Measurements from ENCODE around the gene TPRN. TPM values are rescaled to one million over a fixed set of nuclear protein-coding genes. Genes with fewer than 3 reads are reported as not detected.

Gene TPRN
- total RNA-seq, 1 donor from 2014 or later = 16.0 TPM

DNA sequence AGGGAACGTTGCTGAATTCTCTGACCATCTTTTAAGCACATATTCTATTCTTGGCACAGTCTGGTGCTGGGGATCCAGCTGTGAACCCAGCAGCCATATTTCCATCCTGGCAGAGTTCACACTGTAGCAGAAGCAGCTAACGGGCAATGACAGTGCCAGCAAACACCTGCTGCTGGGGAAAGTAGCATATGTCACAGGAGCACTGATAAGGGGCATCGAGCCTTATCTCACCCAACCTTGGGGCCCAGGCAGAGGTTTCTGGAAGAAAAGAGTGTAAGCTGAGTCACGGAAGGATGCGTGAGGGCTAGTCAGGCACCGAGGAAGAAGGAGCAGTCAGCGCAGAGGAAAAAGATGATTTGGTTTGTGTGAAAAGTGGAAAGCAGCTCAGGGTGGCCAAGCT is 6.1 kb upstream of the TPRN start:
- peaks cover 23% of the 10 kb centered on the region for H3K4me1 ChIP-seq (ENCODE audit: insufficient read depth, low read length)
- peak overlapping the region; percentile 95 for H3K4me3 Mint-ChIP-seq (ENCODE audit: unreplicated experiment)
- peak overlapping the region; percentile 97 for H3K9ac ChIP-seq (ENCODE audit: low read length)
- H4K20me1 ChIP-seq (ENCODE audit: insufficient read depth, low read length) = peaks cover 10% of the 10 kb centered on the region
- H3K4me2 ChIP-seq (ENCODE audit: low read length) = peak overlapping the region; percentile 98
- H3K4me1 Mint-ChIP-seq (ENCODE audit: low read depth, unreplicated experiment) = peaks cover 12% of the 10 kb centered on the region
- peaks cover 50% of the 10 kb centered on the region for H3K79me2 ChIP-seq (ENCODE audit: insufficient read depth, low read length)
- H2AFZ ChIP-seq (ENCODE audit: low read depth, low read length) = no peak overlapping the region
- H3K9me3 Mint-ChIP-seq (ENCODE audit: unreplicated experiment) = no peaks in the 10 kb centered on the region
- H3K9me3 ChIP-seq (ENCODE audit: insufficient read depth, low read depth, low read length) = no peaks in the 10 kb centered on the region
- H3K27me3 ChIP-seq (ENCODE audit: insufficient read depth, low read length) = no peaks in the 10 kb centered on the region
- H3K27ac Mint-ChIP-seq (ENCODE audit: unreplicated experiment) = peak overlapping the region; percentile 85
- FAIRE-seq (no peak), DNase-seq (ENCODE audit: low read depth) (no peak)
- no peak for TF ChIP-seq EZH2 (IDR thresholded peaks at IDR 0.05; ENCODE audit: insufficient read depth, low read length)
- TF ChIP-seq, protein P1, sequence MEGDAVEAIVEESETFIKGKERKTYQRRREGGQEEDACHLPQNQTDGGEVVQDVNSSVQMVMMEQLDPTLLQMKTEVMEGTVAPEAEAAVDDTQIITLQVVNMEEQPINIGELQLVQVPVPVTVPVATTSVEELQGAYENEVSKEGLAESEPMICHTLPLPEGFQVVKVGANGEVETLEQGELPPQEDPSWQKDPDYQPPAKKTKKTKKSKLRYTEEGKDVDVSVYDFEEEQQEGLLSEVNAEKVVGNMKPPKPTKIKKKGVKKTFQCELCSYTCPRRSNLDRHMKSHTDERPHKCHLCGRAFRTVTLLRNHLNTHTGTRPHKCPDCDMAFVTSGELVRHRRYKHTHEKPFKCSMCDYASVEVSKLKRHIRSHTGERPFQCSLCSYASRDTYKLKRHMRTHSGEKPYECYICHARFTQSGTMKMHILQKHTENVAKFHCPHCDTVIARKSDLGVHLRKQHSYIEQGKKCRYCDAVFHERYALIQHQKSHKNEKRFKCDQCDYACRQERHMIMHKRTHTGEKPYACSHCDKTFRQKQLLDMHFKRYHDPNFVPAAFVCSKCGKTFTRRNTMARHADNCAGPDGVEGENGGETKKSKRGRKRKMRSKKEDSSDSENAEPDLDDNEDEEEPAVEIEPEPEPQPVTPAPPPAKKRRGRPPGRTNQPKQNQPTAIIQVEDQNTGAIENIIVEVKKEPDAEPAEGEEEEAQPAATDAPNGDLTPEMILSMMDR (IDR thresholded peaks at IDR 0.05; ENCODE audit: insufficient read depth, low read depth, low read length) = no peak
- H3K36me3 Mint-ChIP-seq (ENCODE audit: low read depth, unreplicated experiment) = peaks cover 6% of the 10 kb centered on the region
- no peaks in the 10 kb centered on the region for H3K36me3 ChIP-seq (ENCODE audit: insufficient read depth, low read length)
- H3K4me3 ChIP-seq (ENCODE audit: insufficient read depth, low read depth, low read length) = peak overlapping the region; percentile 90
- no peak overlapping the region for H3K27ac ChIP-seq (ENCODE audit: low read depth, low read length)
- H3K27me3 Mint-ChIP-seq (ENCODE audit: low read depth, unreplicated experiment) = no peaks in the 10 kb centered on the region

DNA sequence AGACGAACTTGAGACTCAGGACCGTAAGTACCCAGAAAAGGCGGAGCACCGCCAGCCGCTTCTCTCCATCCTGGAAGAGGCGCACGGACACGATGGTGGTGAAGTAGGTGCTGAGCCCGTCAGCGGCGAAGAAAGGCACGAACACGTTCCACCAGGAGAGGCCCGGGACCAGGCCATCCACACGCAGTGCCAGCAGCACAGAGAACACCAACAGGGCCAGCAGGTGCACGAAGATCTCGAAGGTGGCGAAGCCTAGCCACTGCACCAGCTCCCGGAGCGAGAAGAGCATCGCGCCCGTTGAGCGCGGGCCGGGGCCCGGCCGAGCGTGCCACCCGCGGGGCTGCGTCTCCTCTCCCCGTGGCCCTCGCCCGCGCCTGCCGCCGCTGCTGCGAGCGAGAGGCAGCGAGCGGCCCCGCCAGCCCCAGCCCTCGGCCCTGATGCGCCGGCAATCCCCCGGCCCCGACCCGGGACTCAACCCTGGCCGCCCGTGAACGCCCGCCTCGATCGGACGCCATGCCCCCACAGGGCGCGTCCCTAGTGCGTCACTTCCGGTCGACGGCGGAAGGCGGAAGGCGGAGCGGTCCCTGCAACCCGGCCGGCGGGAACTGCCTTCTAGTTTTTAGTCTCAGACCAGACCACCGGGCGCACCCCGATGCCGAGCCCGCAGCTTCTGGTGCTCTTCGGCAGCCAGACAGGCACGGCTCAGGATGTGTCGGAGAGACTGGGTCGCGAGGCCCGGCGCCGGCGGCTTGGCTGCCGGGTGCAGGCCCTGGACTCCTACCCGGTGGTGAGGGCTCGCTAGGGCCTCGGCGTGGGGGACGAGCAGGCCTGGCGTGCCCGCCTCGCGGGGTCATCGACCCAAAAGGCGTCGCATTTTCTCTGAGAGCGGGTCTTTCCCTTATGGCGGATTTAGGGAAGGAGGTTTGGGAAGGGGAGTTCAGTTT is 4.9 kb upstream of the TPRN start, which contains the start of the genes NDOR1 and TMEM203:
Gene NDOR1, plus strand, starts transcription at position 575 of the 944 bp plus-strand sequence. Its CDS starts 78 bp downstream, at position 653.
Gene TMEM203, minus strand, starts transcription at position 523 of the 944 bp plus-strand sequence. Its CDS starts 234 bp downstream, at position 289.
- FAIRE-seq = no peak
- H3K27ac Mint-ChIP-seq (ENCODE audit: unreplicated experiment) = peak within 1 kb of the TSS; percentile 89
- H3K36me3 Mint-ChIP-seq (ENCODE audit: low read depth, unreplicated experiment) = peaks cover 4% of the 10 kb centered on the region
- H3K9ac ChIP-seq (ENCODE audit: low read length) = peak within 1 kb of the TSS; percentile 97
- no peaks in the 10 kb centered on the region for H3K9me3 ChIP-seq (ENCODE audit: insufficient read depth, low read depth, low read length)
- H3K27me3 Mint-ChIP-seq (ENCODE audit: low read depth, unreplicated experiment) = no peaks in the 10 kb centered on the region
- H3K4me1 ChIP-seq (ENCODE audit: insufficient read depth, low read length) = peaks cover 23% of the 10 kb centered on the region
- H2AFZ ChIP-seq (ENCODE audit: low read depth, low read length) = peak within 1 kb of the TSS; percentile 83
- TF ChIP-seq EZH2 (IDR thresholded peaks at IDR 0.05; ENCODE audit: insufficient read depth, low read length) = no peak
- TF ChIP-seq, protein P1 (IDR thresholded peaks at IDR 0.05; ENCODE audit: insufficient read depth, low read depth, low read length) = no peak
- H3K4me1 Mint-ChIP-seq (ENCODE audit: low read depth, unreplicated experiment) = peaks cover 14% of the 10 kb centered on the region
- H3K4me3 ChIP-seq (ENCODE audit: insufficient read depth, low read depth, low read length) = peak within 1 kb of the TSS; percentile 90
- H3K27me3 ChIP-seq (ENCODE audit: insufficient read depth, low read length) = no peaks in the 10 kb centered on the region
- peaks cover 53% of the 10 kb centered on the region for H3K79me2 ChIP-seq (ENCODE audit: insufficient read depth, low read length)
- peaks cover 10% of the 10 kb centered on the region for H4K20me1 ChIP-seq (ENCODE audit: insufficient read depth, low read length)
- H3K4me3 Mint-ChIP-seq (ENCODE audit: unreplicated experiment) = peak within 1 kb of the TSS; percentile 95
- H3K4me2 ChIP-seq (ENCODE audit: low read length) = peak within 1 kb of the TSS; percentile 98
- H3K9me3 Mint-ChIP-seq (ENCODE audit: unreplicated experiment) = no peaks in the 10 kb centered on the region
- DNase-seq (ENCODE audit: low read depth) = peak; percentile 62
- H3K27ac ChIP-seq (ENCODE audit: low read depth, low read length) = peak within 1 kb of the TSS; percentile 85
- no peaks in the 10 kb centered on the region for H3K36me3 ChIP-seq (ENCODE audit: insufficient read depth, low read length)
